Suprapubic skin (tissue), 4 donors: ENCODE data around the gene SDR39U1. TPM values are rescaled to one million over a fixed set of nuclear protein-coding genes. Genes with fewer than 3 reads are reported as not detected.

Experiments used
- DNase-seq, 2 donors: peaks; one replicate each; pipeline ENCODE4 v3.0.0-alpha.2; 2019; ENCODE audit warnings: low spot score in 2 of 2
- H3K27ac ChIP-seq: fragments of 200-600 bp; sonication (generic); one replicate; pipeline ENCODE4 v1.5.1; 2019
- H3K27me3 ChIP-seq: fragments of 200-600 bp; sonication (generic); one replicate; pipeline ENCODE4 v1.5.1; 2019
- H3K36me3 ChIP-seq: fragments of 200-600 bp; sonication (generic); one replicate; pipeline ENCODE4 v1.5.1; 2019
- H3K4me1 ChIP-seq: fragments of 200-600 bp; sonication (generic); one replicate; pipeline ENCODE4 v1.5.1; 2019
- H3K4me3 ChIP-seq: fragments of 200-600 bp; sonication (generic); one replicate; pipeline ENCODE4 v1.5.1; 2019; ENCODE audit warnings: mild to moderate bottlenecking
- H3K9me3 ChIP-seq: fragments of 200-600 bp; sonication (generic); one replicate; pipeline ENCODE4 v1.5.1; 2019
- EP300 ChIP-seq: sonication (generic); formaldehyde crosslinking; IDR thresholded peaks from one replicate; pipeline ENCODE4 v1.6.1; 2017; ENCODE audit warnings: antibody characterized with exemption
- POLR2A ChIP-seq, 2 donors: fragments of 450-650 bp; IDR thresholded peaks; one replicate each; pipeline ENCODE4 v1.6.1; 2017; ENCODE audit warnings: antibody characterized with exemption in 2 of 2, mild to moderate bottlenecking in 2 of 2, moderate library complexity in 2 of 2
- POLR2AphosphoS5 ChIP-seq, 3 donors: sonication (generic); formaldehyde crosslinking; IDR thresholded peaks; one replicate each; pipeline ENCODE4 v1.6.1; 2017; ENCODE audit warnings: antibody characterized with exemption in 3 of 3
- WGBS: methylation state at CpG from one replicate; pipeline ENCODE4 v1.1.5; 2018; 5-methylcytosine and 5-hydroxymethylcytosine counted together
- total RNA-seq, 4 donors: library from RNA; depleted of rRNA; stranded (reverse); fragments of >200 nt; gene quantifications; one replicate each; pipeline ENCODE4 v1.1.0, GENCODE V29; 2016
- TF ChIP-seq, protein P1 (sequence below), 2 donors: fragments of 200-600 bp in 1 of 2; fragments of 450-650 bp in 1 of 2; sonication (generic) in 1 of 2; IDR thresholded peaks; one replicate each; pipeline ENCODE4 v1.5.1; 2016 to 2019; ENCODE audit warnings: antibody characterized with exemption in 2 of 2, mild to moderate bottlenecking in 1 of 2, moderate library complexity in 1 of 2

SDR39U1 gene
- total RNA-seq, 4 donors from 2014 or later: 30.1 to 82.3 (median 38.6) TPM

DNA sequence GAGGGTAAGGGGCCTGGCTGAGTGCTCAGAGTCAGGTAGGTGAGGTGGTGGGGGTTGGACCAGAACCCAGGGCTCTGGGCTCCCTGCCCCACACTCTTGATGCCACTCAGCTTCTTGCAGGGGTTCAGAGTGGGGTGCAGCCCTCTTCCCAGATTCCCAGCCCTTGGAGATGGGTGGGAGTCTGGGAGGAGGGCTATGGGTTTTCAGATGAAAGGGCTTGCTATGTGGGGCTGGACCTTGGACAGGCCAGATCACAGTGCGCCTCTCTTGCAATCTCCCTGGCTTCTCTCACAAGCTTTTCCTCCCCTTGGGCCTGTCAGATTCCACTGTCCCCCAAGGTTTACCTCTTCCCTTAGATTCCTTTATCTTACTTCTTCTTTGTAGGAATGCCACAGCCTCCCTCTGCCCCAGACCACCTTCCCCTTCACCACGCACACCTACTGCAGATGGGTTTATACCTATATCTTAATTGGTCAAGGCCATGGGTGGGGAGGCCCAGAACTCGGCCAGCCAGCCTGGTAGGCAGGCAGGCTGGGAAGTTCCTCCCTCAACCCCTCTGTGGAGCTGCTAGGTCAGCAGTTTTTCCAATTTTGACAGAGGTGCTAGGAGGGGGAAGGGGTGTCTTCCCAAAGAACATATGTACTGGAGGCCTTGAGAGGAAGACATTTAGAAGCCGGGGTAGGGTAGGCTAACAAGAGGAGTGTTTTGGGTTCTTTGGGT, 42.4 kb downstream of the SDR39U1 start:
- WGBS: 44% methylated on average over 4 of the region's 4 CpGs
- Histone ChIP-seq H3K4me3 (peak overlapping the region; percentile 62), H3K27ac (peak overlapping the region; percentile 89), H3K9me3 (no peaks in the 10 kb centered on the region), H3K27me3 (no peaks in the 10 kb centered on the region), H3K4me1 (peaks cover 84% of the 10 kb centered on the region), H3K36me3 (no peaks in the 10 kb centered on the region)
- DNase-seq: no peak
- TF ChIP-seq POLR2A (IDR thresholded peaks at IDR 0.05) (no peak), POLR2AphosphoS5 (IDR thresholded peaks at IDR 0.05) (no peak), EP300 (no peak)
- TF ChIP-seq, protein P1, sequence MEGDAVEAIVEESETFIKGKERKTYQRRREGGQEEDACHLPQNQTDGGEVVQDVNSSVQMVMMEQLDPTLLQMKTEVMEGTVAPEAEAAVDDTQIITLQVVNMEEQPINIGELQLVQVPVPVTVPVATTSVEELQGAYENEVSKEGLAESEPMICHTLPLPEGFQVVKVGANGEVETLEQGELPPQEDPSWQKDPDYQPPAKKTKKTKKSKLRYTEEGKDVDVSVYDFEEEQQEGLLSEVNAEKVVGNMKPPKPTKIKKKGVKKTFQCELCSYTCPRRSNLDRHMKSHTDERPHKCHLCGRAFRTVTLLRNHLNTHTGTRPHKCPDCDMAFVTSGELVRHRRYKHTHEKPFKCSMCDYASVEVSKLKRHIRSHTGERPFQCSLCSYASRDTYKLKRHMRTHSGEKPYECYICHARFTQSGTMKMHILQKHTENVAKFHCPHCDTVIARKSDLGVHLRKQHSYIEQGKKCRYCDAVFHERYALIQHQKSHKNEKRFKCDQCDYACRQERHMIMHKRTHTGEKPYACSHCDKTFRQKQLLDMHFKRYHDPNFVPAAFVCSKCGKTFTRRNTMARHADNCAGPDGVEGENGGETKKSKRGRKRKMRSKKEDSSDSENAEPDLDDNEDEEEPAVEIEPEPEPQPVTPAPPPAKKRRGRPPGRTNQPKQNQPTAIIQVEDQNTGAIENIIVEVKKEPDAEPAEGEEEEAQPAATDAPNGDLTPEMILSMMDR (IDR thresholded peaks at IDR 0.05): no peak

DNA sequence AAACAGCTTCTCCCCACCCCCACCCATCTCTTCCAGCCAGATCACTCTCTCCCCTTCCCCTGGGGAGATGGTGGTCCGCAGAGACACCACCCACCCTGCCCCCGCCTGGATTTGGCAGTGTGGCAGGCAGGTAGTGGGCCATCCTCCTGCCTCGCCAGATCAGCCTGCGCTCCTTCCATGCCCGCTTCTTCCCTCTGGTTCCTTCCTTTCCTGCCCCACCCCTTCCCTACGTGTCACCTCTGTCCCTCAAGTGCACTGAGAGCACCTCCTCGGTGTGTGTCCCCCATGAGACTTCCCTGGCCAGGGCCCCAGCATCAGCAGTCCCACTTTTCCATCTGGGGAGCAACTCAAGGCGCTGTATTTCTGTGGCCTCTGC, 43.1 kb downstream of the SDR39U1 start:
- Histone ChIP-seq H3K4me3 (peak overlapping the region; percentile 62), H3K27me3 (no peaks in the 10 kb centered on the region), H3K9me3 (no peaks in the 10 kb centered on the region), H3K36me3 (no peaks in the 10 kb centered on the region), H3K27ac (peak overlapping the region; percentile 89), H3K4me1 (peaks cover 90% of the 10 kb centered on the region)
- no peak for DNase-seq
- TF ChIP-seq EP300 (no peak), POLR2A (IDR thresholded peaks at IDR 0.05) (no peak)
- 9% methylated on average over 8 of the region's 8 CpGs for WGBS

DNA sequence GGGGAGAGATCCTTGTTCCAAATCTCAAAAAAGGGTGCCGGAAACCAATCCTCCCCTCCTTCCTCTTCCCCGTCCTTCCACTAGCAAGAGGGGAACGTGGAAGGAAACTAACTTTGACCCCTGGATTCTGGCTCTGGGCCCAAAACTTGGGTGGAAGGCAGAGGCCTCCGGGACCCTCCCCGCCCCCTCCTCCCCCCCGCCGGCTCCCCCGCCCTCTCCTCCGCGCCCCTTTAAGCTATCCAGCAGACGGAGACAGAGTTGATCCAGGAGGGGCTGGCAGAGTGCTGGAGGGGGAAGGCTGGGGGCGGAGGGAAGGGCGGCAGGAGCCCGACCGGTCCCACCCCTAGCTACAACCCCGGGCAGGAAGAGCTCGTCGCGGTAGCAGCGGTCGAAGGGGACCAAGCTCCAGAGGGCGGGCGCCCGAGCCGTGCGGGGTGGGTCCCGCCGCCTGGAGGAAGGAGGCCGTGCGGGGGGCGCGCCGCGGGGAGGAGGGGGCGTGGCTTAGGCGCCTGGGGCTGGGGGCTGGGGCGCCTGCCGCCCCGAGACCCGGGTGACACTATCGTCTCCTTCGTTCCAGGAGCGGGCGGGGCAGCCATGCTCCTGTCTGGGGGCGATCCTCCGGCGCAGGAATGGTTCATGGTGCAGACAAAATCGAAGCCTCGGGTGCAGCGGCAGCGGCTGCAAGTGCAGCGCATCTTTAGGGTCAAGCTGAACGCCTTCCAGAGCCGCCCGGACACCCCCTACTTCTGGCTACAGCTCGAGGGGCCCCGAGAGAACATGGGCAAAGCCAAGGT, 43.7 kb downstream of the SDR39U1 start, which contains the start of gene NYNRIN:
NYNRIN (plus strand) TSS at position 351 of the 794 bp plus-strand sequence; CDS start at position 595, 244 bp downstream.
- H3K27ac ChIP-seq: peak within 1 kb of the TSS; percentile 89
- no peaks in the 10 kb centered on the region for H3K36me3 ChIP-seq
- no peaks in the 10 kb centered on the region for H3K9me3 ChIP-seq
- peak in 1 of 2 donors; percentile 73 for DNase-seq
- WGBS: 7% methylated on average over 15 of the region's 57 CpGs
- H3K27me3 ChIP-seq: no peaks in the 10 kb centered on the region
- no peak for TF ChIP-seq POLR2AphosphoS5 (IDR thresholded peaks at IDR 0.05)
- no peak for TF ChIP-seq POLR2A (IDR thresholded peaks at IDR 0.05)
- TF ChIP-seq, protein P1 (IDR thresholded peaks at IDR 0.05): no peak
- TF ChIP-seq EP300: no peak
- peaks cover 94% of the 10 kb centered on the region for H3K4me1 ChIP-seq
- peak within 1 kb of the TSS; percentile 62 for H3K4me3 ChIP-seq

DNA sequence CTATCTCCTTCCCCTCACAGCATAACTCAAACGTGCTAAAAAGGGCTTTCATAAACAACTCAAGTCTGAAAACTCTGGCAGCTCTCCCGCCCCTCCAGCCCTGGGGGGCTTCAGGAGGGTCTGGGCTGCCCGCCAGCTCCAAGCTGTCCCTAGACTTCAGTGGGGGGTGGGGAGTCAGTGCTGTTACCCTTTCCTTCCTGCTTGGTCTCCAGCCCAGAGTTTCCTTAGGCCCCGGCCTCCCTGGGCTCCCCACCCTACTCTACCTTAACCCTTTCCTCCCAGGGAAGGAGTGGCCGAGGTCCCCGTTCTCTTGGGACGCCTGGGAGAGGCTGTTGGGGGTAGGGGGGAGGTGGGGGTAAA, 44.3 kb downstream of the SDR39U1 start:
- Histone ChIP-seq H3K27ac (peak overlapping the region; percentile 89), H3K9me3 (no peaks in the 10 kb centered on the region), H3K36me3 (no peaks in the 10 kb centered on the region), H3K27me3 (no peaks in the 10 kb centered on the region), H3K4me3 (peak overlapping the region; percentile 62), H3K4me1 (peaks cover 89% of the 10 kb centered on the region)
- no peak for TF ChIP-seq EP300
- TF ChIP-seq, protein P1 (IDR thresholded peaks at IDR 0.05): no peak
- no peak for TF ChIP-seq POLR2AphosphoS5 (IDR thresholded peaks at IDR 0.05)
- no peak for TF ChIP-seq POLR2A (IDR thresholded peaks at IDR 0.05)
- 10% methylated on average over 7 of the region's 7 CpGs for WGBS
- DNase-seq: no peak

DNA sequence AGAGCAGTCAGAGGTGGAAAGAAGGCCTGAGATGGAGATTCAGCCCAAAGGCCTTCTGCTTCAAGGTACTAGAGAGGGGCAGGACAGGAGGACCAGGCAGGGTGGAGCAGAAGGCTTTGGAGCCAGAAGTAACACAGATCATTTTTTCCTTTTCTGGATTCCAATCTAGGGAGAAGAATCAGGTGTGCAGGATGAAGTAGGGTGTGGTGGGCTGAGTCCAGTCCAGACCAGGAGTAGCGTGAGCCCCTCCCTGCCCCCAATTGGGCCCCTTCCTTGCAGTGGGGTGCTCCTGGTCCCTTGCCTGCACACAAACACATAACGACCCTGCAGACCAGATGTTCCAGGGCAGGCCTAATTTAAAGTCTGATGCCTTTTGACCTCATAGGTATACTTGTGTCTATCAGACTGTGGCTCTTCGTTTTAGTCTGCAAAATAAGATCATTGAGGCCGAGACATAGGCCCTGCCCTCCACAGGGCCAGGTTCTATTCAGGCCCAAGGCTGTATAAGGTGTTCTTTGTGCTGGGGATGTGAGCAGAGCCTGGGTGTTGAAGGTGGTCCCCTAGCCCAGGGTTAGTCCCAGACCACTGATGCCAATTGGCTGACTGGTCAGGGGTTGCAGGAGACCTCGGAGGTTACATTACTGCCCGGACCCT, 44.8 kb downstream of the SDR39U1 start:
- DNase-seq: no peak
- Histone ChIP-seq H3K27me3 (no peaks in the 10 kb centered on the region), H3K36me3 (no peaks in the 10 kb centered on the region), H3K27ac (peak overlapping the region; percentile 89), H3K9me3 (no peaks in the 10 kb centered on the region), H3K4me1 (peaks cover 87% of the 10 kb centered on the region), H3K4me3 (peak overlapping the region; percentile 62)
- WGBS: 42% methylated on average over 6 of the region's 6 CpGs
- TF ChIP-seq EP300: no peak
- TF ChIP-seq, protein P1 (IDR thresholded peaks at IDR 0.05): no peak
- TF ChIP-seq POLR2AphosphoS5 (IDR thresholded peaks at IDR 0.05): no peak
- no peak for TF ChIP-seq POLR2A (IDR thresholded peaks at IDR 0.05)
